Measurements from ENCODE around the gene CCNYL1. TPM values are rescaled to one million over a fixed set of nuclear protein-coding genes. Genes with fewer than 3 reads are reported as not detected.
A peak's percentile ranks its signal among the peaks of the same experiment; 100 is the strongest.

Gene CCNYL1
- total and polyA plus RNA-seq, 9 donors: 4.3 to 13.8 (median 7.4) TPM

DNA sequence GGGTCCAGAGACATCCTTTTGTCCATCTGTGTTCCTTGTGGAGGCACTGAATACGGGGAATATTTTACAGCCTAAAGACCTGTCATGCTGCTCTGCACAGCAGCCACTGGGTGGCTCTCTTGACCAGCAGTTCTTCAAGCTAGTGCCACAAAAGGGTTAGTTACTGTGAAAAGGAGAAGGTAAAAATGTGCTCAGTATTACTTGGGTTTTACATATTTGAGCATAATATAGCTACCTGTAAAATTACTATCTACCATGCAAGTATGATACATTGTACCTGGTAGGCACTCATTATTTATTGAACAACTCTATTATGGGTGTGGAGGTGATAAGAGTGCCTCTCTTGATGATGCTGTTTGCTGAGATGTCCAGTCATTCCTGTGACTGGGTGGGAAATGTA, 34.7 kb downstream of the CCNYL1 start:
- no peaks in the 10 kb centered on the region for H3K27me3 ChIP-seq
- peak; percentile 53 to 68 (median 56) for DNase-seq

DNA sequence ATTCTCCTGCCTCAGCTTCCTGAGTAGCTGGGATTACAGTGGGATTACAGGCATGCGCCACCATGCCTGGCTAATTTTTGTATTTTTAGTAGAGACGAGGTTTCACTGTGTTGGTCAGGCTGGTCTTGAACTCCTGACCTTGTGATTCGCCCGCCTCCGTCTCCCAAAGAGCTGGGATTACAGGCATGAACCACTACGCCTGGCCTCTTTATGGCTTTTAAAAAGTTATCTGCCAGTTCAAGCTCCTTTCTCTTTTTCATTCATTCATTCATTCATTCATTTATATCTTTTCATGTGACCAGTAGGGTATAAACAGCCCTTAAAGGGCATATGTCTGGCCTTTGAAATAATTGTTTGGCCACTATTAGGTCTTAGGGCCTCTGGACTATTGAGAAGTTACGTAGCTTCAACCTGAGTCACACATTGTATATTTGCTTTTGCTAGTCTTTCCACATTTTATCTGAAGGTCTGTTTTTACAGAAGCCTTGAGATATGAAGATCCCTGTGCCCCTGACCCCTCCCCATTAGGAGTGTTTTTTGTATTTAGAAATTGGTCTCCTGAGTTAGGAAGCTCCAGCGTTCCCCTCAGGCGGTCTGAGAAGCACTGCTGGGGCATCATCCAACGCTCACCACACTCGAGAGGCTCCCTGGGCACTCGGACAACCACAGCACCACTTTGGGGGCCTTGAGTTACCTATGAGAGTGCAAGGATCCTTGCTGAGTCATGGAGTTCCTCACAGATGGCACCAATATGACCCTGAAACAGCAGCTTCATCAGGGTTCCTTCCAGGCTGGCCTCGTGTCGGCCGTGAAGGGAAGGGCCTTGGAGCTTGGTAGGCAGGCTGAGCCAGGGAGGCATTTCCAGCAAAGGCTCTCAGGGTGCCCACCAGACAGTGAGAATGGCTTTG, 36.5 kb downstream of the CCNYL1 start:
- WGBS, 3 donors: 87 to 91% (median 87%) methylated on average over 15 of the region's 15 CpGs
- no peaks in the 10 kb centered on the region for H3K36me3 ChIP-seq
- no peaks in the 10 kb centered on the region for H3K27me3 ChIP-seq
- TF ChIP-seq, protein P1, sequence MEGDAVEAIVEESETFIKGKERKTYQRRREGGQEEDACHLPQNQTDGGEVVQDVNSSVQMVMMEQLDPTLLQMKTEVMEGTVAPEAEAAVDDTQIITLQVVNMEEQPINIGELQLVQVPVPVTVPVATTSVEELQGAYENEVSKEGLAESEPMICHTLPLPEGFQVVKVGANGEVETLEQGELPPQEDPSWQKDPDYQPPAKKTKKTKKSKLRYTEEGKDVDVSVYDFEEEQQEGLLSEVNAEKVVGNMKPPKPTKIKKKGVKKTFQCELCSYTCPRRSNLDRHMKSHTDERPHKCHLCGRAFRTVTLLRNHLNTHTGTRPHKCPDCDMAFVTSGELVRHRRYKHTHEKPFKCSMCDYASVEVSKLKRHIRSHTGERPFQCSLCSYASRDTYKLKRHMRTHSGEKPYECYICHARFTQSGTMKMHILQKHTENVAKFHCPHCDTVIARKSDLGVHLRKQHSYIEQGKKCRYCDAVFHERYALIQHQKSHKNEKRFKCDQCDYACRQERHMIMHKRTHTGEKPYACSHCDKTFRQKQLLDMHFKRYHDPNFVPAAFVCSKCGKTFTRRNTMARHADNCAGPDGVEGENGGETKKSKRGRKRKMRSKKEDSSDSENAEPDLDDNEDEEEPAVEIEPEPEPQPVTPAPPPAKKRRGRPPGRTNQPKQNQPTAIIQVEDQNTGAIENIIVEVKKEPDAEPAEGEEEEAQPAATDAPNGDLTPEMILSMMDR (IDR thresholded peaks at IDR 0.05): no peak
- TF ChIP-seq POLR2A (IDR thresholded peaks at IDR 0.05): no peak
- no peak overlapping the region for H3K4me3 ChIP-seq
- no peak for DNase-seq
- no peak overlapping the region for H3K27ac ChIP-seq
- no peaks in the 10 kb centered on the region for H3K4me1 ChIP-seq (ENCODE audit: insufficient read depth)
- intact Hi-C loops (cut with DNase I): loop anchor here in 3 of 4 donors (5.0 to 10.0 kb wide), 3 partner anchors 297 to 327 kb away; no protein-coding TSS in a partner anchor
- H3K9me3 ChIP-seq: no peaks in the 10 kb centered on the region

More for the DNA sequence above, 34.7 kb downstream of the CCNYL1 start:
- no peak overlapping the region for H3K4me3 ChIP-seq
- TF ChIP-seq EP300 (IDR thresholded peaks at IDR 0.05) (no peak), POLR2A (IDR thresholded peaks at IDR 0.05) (no peak)
- TF ChIP-seq, protein P1 (IDR thresholded peaks at IDR 0.05): peak; percentile 49 to 88 (median 83)
- intact Hi-C loops (cut with DNase I): loop anchor here in 3 of 4 donors (5.0 to 10.0 kb wide), 3 partner anchors 299 to 329 kb away; no protein-coding TSS in a partner anchor
- H3K27ac ChIP-seq: no peak overlapping the region
- H3K36me3 ChIP-seq: no peaks in the 10 kb centered on the region
- H3K4me1 ChIP-seq (ENCODE audit: insufficient read depth): no peaks in the 10 kb centered on the region
- 33 to 48% (median 34%) methylated on average over 1 of the region's 1 CpG for WGBS, 3 donors
- H3K9me3 ChIP-seq: no peaks in the 10 kb centered on the region

GRCh38 chr2:207748993-207749392, 37.6 kb downstream of the CCNYL1 start:
- Histone ChIP-seq H3K27me3 (no peaks in the 10 kb centered on the region), H3K27ac (no peak overlapping the region), H3K4me1 (ENCODE audit: insufficient read depth) (no peaks in the 10 kb centered on the region), H3K9me3 (no peaks in the 10 kb centered on the region), H3K4me3 (no peak overlapping the region), H3K36me3 (no peaks in the 10 kb centered on the region)
- intact Hi-C loops (cut with DNase I): loop anchor here in 3 of 4 donors (5.0 to 10.0 kb wide), 3 partner anchors 296 to 326 kb away; no protein-coding TSS in a partner anchor
- TF ChIP-seq, protein P1 (IDR thresholded peaks at IDR 0.05): no peak
- TF ChIP-seq POLR2A (IDR thresholded peaks at IDR 0.05): no peak
- DNase-seq: no peak

DNA sequence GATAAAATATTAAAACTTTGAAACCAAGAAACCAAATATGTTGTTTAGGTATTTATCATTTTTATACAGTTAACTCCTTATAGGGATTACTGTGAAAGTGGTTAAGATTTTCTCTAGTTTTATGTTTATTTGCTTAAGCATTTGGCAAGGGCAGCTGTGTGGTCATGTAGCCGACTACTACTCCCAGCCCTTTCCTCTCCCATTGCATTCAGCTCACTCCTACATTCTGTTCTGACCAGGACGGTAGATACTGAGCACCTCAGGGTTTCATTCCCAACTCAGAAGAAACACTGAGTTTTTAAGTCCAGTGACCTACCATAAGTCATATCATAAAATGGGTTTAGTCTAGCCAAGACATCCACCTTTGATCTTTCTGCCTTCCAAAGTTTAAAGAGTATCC, 38.4 kb downstream of the CCNYL1 start:
- Histone ChIP-seq H3K4me3 (no peak overlapping the region), H3K36me3 (no peaks in the 10 kb centered on the region), H3K27me3 (no peaks in the 10 kb centered on the region), H3K4me1 (ENCODE audit: insufficient read depth) (no peaks in the 10 kb centered on the region), H3K9me3 (no peaks in the 10 kb centered on the region), H3K27ac (no peak overlapping the region)
- intact Hi-C loops (cut with DNase I): loop anchor here in 3 of 4 donors (5.0 to 10.0 kb wide), 3 partner anchors 295 to 325 kb away; no protein-coding TSS in a partner anchor
- DNase-seq: no peak
- 18 to 41% (median 40%) methylated on average over 2 of the region's 2 CpGs for WGBS, 3 donors
- TF ChIP-seq, protein P1 (IDR thresholded peaks at IDR 0.05): no peak
- no peak for TF ChIP-seq EP300 (IDR thresholded peaks at IDR 0.05)
- TF ChIP-seq POLR2A (IDR thresholded peaks at IDR 0.05): no peak

Measured in ovary (tissue), 9 donors.